ENCODE data around the gene PSMD8. TPM values are rescaled to one million over a fixed set of nuclear protein-coding genes. Genes with fewer than 3 reads are reported as not detected.
A peak's percentile ranks its signal among the peaks of the same experiment; 100 is the strongest.
"Not testable (repeated sequence)": the region's sequence is repeated elsewhere in the genome, so short reads cannot be mapped to it uniquely, and the experiment has no call there.

Gene PSMD8
- total RNA-seq, 1 donor: 223 TPM

- TF ChIP-seq, protein P1, sequence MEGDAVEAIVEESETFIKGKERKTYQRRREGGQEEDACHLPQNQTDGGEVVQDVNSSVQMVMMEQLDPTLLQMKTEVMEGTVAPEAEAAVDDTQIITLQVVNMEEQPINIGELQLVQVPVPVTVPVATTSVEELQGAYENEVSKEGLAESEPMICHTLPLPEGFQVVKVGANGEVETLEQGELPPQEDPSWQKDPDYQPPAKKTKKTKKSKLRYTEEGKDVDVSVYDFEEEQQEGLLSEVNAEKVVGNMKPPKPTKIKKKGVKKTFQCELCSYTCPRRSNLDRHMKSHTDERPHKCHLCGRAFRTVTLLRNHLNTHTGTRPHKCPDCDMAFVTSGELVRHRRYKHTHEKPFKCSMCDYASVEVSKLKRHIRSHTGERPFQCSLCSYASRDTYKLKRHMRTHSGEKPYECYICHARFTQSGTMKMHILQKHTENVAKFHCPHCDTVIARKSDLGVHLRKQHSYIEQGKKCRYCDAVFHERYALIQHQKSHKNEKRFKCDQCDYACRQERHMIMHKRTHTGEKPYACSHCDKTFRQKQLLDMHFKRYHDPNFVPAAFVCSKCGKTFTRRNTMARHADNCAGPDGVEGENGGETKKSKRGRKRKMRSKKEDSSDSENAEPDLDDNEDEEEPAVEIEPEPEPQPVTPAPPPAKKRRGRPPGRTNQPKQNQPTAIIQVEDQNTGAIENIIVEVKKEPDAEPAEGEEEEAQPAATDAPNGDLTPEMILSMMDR (IDR thresholded peaks at IDR 0.05; ENCODE audit: insufficient read depth, low read length): no peak
- DNase-seq (ENCODE audit: low read depth): peak; percentile 84
Measured at GRCh38 chr19:38336638-38337359, 37.6 kb upstream of the PSMD8 start.

DNA sequence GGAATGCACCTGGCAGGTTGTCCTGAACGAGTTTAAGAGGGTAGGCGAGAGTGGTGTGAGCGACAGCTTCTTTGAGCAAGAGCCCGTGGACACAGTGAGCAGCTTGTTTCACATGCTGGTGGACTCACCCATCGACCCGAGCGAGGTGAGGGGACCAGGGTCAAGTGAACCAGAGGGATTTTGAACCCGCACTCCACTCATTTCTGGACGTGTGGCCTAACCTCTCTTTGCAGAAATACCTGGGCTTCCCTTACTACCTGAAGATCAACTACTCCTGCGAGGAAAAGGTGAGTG is 37.1 kb upstream of the PSMD8 start:
- H3K4me3 ChIP-seq (ENCODE audit: low read depth, low read length): peak overlapping the region; percentile 40
- no peak for DNase-seq (ENCODE audit: low read depth)
- TF ChIP-seq, protein P1 (IDR thresholded peaks at IDR 0.05; ENCODE audit: insufficient read depth, low read length): no peak

More at GRCh38 chr19:38336638-38337359, 37.6 kb upstream of the PSMD8 start:
- H3K4me3 ChIP-seq (ENCODE audit: low read depth, low read length): peak overlapping the region; percentile 94

DNA sequence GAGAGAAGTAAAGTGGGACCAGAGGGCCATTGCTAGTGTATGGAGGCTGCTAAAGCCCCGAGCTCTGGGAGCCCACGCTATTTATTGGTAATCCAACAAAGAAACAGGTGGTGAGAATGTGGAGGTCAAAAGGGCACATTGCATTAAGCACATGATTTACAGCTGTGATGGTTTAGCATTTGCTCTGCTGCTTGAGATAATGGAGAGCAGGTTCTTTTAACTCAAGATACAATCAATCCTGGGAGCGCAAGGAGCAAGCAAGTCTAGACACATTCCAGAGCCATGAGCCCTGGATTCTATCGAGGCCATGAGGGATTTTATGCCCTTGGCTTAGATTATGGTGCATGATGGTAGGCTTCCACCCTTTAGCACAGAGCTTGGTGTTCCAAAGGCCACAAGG is 35.4 kb upstream of the PSMD8 start:
- DNase-seq (ENCODE audit: low read depth); H3K4me3 ChIP-seq (ENCODE audit: low read depth, low read length): not testable (repeated sequence)

GRCh38 chr19:38340927-38341326 is 33.4 kb upstream of the PSMD8 start:
- H3K4me3 ChIP-seq (ENCODE audit: low read depth, low read length): no peak overlapping the region
- TF ChIP-seq, protein P1 (IDR thresholded peaks at IDR 0.05; ENCODE audit: insufficient read depth, low read length): no peak
- no peak for DNase-seq (ENCODE audit: low read depth)

DNA sequence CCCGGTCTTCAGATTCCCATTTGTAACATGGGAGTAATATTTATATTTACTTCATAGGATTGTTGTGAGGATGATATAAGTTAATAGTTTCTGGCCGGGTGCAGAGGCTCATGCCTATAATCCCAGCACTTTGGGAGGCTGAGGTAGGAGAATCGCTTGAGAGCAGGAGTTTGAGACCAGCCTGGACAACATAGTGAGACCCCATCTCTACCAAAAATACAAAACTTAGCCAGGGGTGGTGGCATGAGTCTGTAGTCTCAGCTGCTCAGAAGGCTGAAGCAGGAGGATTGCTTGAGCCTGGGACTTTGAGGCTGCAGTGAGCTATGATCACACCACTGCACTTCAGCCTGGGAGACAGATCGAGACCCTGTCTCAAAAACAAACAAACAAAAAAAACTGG is 27.5 kb upstream of the PSMD8 start:
- no peak overlapping the region for H3K4me3 ChIP-seq (ENCODE audit: low read depth, low read length)
- TF ChIP-seq, protein P1 (IDR thresholded peaks at IDR 0.05; ENCODE audit: insufficient read depth, low read length): no peak
- no peak for DNase-seq (ENCODE audit: low read depth)

DNA sequence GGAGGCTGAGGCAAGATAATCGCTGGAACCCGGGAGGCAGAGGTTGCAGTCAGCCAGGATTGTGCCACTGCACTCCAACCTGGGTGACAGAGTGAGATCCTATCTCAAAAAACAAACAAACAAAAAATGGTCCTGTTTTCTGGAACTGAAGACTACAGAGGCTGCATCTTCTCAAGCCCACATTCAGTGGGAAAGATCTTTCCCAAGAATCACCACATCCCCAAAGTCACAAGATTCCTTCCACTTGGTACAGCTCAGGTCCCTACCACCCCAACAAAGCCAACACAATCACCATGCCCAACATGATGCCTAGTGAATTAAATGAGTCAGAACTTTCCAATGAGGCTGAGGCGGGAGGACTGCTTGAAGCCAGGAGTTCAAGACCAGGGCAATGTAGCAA is 23.5 kb upstream of the PSMD8 start:
- no peak for DNase-seq (ENCODE audit: low read depth)
- H3K4me3 ChIP-seq (ENCODE audit: low read depth, low read length): no peak overlapping the region
- TF ChIP-seq, protein P1 (IDR thresholded peaks at IDR 0.05; ENCODE audit: insufficient read depth, low read length): no peak

GRCh38 chr19:38351865-38352395 is 22.4 kb upstream of the PSMD8 start:
- TF ChIP-seq, protein P1 (IDR thresholded peaks at IDR 0.05; ENCODE audit: insufficient read depth, low read length): no peak
- H3K4me3 ChIP-seq (ENCODE audit: low read depth, low read length): no peak overlapping the region
- DNase-seq (ENCODE audit: low read depth): no peak

Data from fibroblast of the aortic adventitia (primary cell).